PC-3 (cell line): Measurements from ENCODE around the gene ISG20. TPM values are rescaled to one million over a fixed set of nuclear protein-coding genes. Genes with fewer than 3 reads are reported as not detected.

Source experiments
- ATAC-seq: fragments of 200-7000 bp; cut with Tn5 transposase; 2 replicates; pipeline ENCODE4 v1.9.1; 2020; ENCODE audit warnings: mild to moderate bottlenecking, moderate library complexity
- BruUV-seq: library from RNA; stranded (reverse); fragments of 400-500 nt; replicated peaks from 2 replicates; lab custom pipeline; 2021; lab: Mats Ljungman, UMichigan
- CTCF ChIA-PET: fragments of 300-600 bp; sonication (Branson Sonifier 250); formaldehyde crosslinking; loops from one replicate; lab custom pipeline; 2022; ENCODE audit warnings: antibody characterized with exemption; lab: Charles Lee
- POLR2A ChIA-PET: fragments of 300-600 bp; sonication (Branson Sonifier 250); formaldehyde crosslinking; loops from one replicate; lab custom pipeline; 2022; ENCODE audit warnings: antibody characterized with exemption; ENCODE audit not compliant: unreplicated experiment; lab: Charles Lee
- DNase-seq: peaks from one replicate; pipeline ENCODE4 v3.0.0-alpha.2; 2015
- H2AFZ ChIP-seq: fragments of 300-600 bp; sonication (generic); 2 replicates; pipeline ENCODE4 v1.6.0; 2016; ENCODE audit warnings: antibody characterized with exemption, low read length
- H3F3A ChIP-seq: fragments of 300-600 bp; sonication (generic); one replicate; pipeline ENCODE4 v1.6.0; 2017; ENCODE audit warnings: antibody characterized with exemption, low read length, control low read depth, mild to moderate bottlenecking; ENCODE audit not compliant: unreplicated experiment
- H3K27ac ChIP-seq: fragments of 300-600 bp; sonication (generic); 2 replicates; pipeline ENCODE4 v1.5.1; 2016; ENCODE audit warnings: mild to moderate bottlenecking, low read length
- H3K27me3 ChIP-seq: fragments of 300-600 bp; sonication (generic); 2 replicates; pipeline ENCODE4 v1.6.1; 2016; ENCODE audit warnings: low read length, mixed read lengths
- H3K36me3 ChIP-seq: fragments of 300-600 bp; sonication (generic); 2 replicates; pipeline ENCODE4 v1.6.1; 2016; ENCODE audit warnings: low read depth, mixed run types, low read length, mixed read lengths
- H3K4me1 ChIP-seq: fragments of 300-600 bp; sonication (generic); 2 replicates; pipeline ENCODE4 v1.5.1; 2016; ENCODE audit warnings: low read length; ENCODE audit not compliant: insufficient read depth
- H3K4me2 ChIP-seq: fragments of 300-600 bp; sonication (generic); 2 replicates; pipeline ENCODE4 v1.6.0; 2016; ENCODE audit warnings: low read length
- H3K4me3 ChIP-seq: fragments of 300-600 bp; sonication (generic); 2 replicates; pipeline ENCODE4 v1.5.1; 2016; ENCODE audit warnings: mild to moderate bottlenecking, low read length, mixed read lengths
- H3K79me2 ChIP-seq: fragments of 300-600 bp; sonication (generic); 2 replicates; pipeline ENCODE4 v1.6.1; 2017; ENCODE audit warnings: low read length, mixed read lengths
- H3K9ac ChIP-seq: fragments of 300-600 bp; sonication (generic); 2 replicates; pipeline ENCODE4 v1.6.0; 2016; ENCODE audit warnings: mild to moderate bottlenecking, low read length
- H3K9me2 ChIP-seq: fragments of 300-600 bp; sonication (generic); replicated peaks from 2 replicates; pipeline ENCODE4 v1.6.1; 2016; ENCODE audit warnings: mixed run types, low read length, mixed read lengths
- H3K9me3 ChIP-seq: fragments of 300-600 bp; sonication (generic); 2 replicates; pipeline ENCODE4 v1.6.1; 2016; ENCODE audit warnings: low read length, mixed read lengths
- H4K20me1 ChIP-seq: fragments of 300-600 bp; sonication (generic); 2 replicates; pipeline ENCODE4 v1.6.1; 2016; ENCODE audit warnings: low read length, mixed read lengths
- CTCF ChIP-seq: fragments of 300-600 bp; sonication (generic); conservative IDR thresholded peaks from 2 replicates; pipeline ENCODE4 v1.5.1; 2017; ENCODE audit warnings: antibody characterized with exemption, low read depth, mild to moderate bottlenecking, low read length
- EZH2 ChIP-seq: fragments of 300-600 bp; sonication (generic); IDR thresholded peaks from one replicate; pipeline ENCODE4 v1.6.1; 2017; ENCODE audit warnings: antibody characterized with exemption, mild to moderate bottlenecking, low read length; ENCODE audit not compliant: unreplicated experiment
- EZH2phosphoT487 ChIP-seq: fragments of 300-600 bp; sonication (generic); IDR thresholded peaks from 2 replicates; pipeline ENCODE4 v1.6.1; 2018; ENCODE audit warnings: mild to moderate bottlenecking, antibody characterized with exemption, low read length, borderline replicate concordance
- intact Hi-C: fragments of 100-400 bp; cut with micrococcal nuclease; formaldehyde crosslinking; loops from 2 replicates; pipeline ENCODE4 v1.9.0; 2023
- total RNA-seq: library from RNA; depleted of rRNA; stranded (reverse); fragments of >200 nt; gene quantifications from 2 replicates; pipeline ENCODE4 v1.2.3, GENCODE V29; 2014

Gene ISG20
- total RNA-seq, 1 experiment from 2014 or later: 64.0 TPM

- ChIA-PET POLR2A (no interaction called here), CTCF (no interaction called here)
- Histone ChIP-seq H3K9me2 (no peaks in the 10 kb centered on the region), H3K79me2 (no peaks in the 10 kb centered on the region), H3K4me1 (no peaks in the 10 kb centered on the region), H3K27ac (no peak overlapping the region), H3F3A (no peaks in the 10 kb centered on the region), H3K27me3 (peaks cover 48% of the 10 kb centered on the region), H4K20me1 (no peaks in the 10 kb centered on the region), H3K4me3 (no peak overlapping the region), H3K36me3 (no peaks in the 10 kb centered on the region), H3K9me3 (0 out of 2 replicates have a peak, but pooled peaks cover 6% of the 10 kb centered on the region), H3K4me2 (no peak overlapping the region), H2AFZ (no peak overlapping the region), H3K9ac (no peak overlapping the region)
- no TSS peak for BruUV-seq
- TF ChIP-seq CTCF (no peak), EZH2phosphoT487 (no peak), EZH2 (no peak)
- no peak for ATAC-seq
- intact Hi-C loops: no loop called here
- no peak for DNase-seq
Observed at GRCh38 chr15:88690331-88690730, 51.5 kb downstream of the ISG20 start.

GRCh38 chr15:88693191-88693590 lies 54.4 kb downstream of the ISG20 start:
- H3K9ac ChIP-seq: no peak overlapping the region
- CTCF ChIA-PET: no interaction called here
- no peak overlapping the region for H3K4me2 ChIP-seq
- no peak overlapping the region for H3K4me3 ChIP-seq
- H3K4me1 ChIP-seq: no peaks in the 10 kb centered on the region
- no peaks in the 10 kb centered on the region for H3F3A ChIP-seq
- H3K9me3 ChIP-seq: 0 out of 2 replicates have a peak, but pooled peaks cover 6% of the 10 kb centered on the region
- BruUV-seq: no TSS peak
- no peaks in the 10 kb centered on the region for H3K79me2 ChIP-seq
- H3K9me2 ChIP-seq: no peaks in the 10 kb centered on the region
- POLR2A ChIA-PET: no interaction called here
- DNase-seq (no peak), ATAC-seq (no peak)
- H3K27me3 ChIP-seq: peaks cover 57% of the 10 kb centered on the region
- no peaks in the 10 kb centered on the region for H3K36me3 ChIP-seq
- intact Hi-C loops: no loop called here
- H4K20me1 ChIP-seq: no peaks in the 10 kb centered on the region
- H2AFZ ChIP-seq: no peak overlapping the region
- no peak overlapping the region for H3K27ac ChIP-seq
- no peak for TF ChIP-seq CTCF
- TF ChIP-seq EZH2phosphoT487: no peak
- no peak for TF ChIP-seq EZH2

GRCh38 chr15:88695101-88695500 lies 56.3 kb downstream of the ISG20 start:
- no peak for ATAC-seq
- H3K36me3 ChIP-seq: no peaks in the 10 kb centered on the region
- CTCF ChIA-PET: interaction anchor here (0.6 kb wide), 1 partner anchor 28 kb away, joined by 3 read pairs; no protein-coding TSS in a partner anchor
- intact Hi-C loops: no loop called here
- no peak for TF ChIP-seq EZH2phosphoT487
- no peak for TF ChIP-seq CTCF
- no peak for TF ChIP-seq EZH2
- no peaks in the 10 kb centered on the region for H3K79me2 ChIP-seq
- H3K9me2 ChIP-seq: no peaks in the 10 kb centered on the region
- no peak overlapping the region for H2AFZ ChIP-seq
- no peaks in the 10 kb centered on the region for H3K9me3 ChIP-seq
- H3K27ac ChIP-seq: no peak overlapping the region
- no peaks in the 10 kb centered on the region for H3F3A ChIP-seq
- POLR2A ChIA-PET: no interaction called here
- H3K4me3 ChIP-seq: no peak overlapping the region
- no peaks in the 10 kb centered on the region for H4K20me1 ChIP-seq
- H3K9ac ChIP-seq: no peak overlapping the region
- BruUV-seq: no TSS peak
- no peak overlapping the region for H3K4me2 ChIP-seq
- no peaks in the 10 kb centered on the region for H3K4me1 ChIP-seq
- no peak for DNase-seq
- H3K27me3 ChIP-seq: peaks cover 56% of the 10 kb centered on the region
